Keratinocyte (primary cell): ENCODE data around the gene HLA-B.

Source experiments
- CTCF ChIP-seq, 3 experiments: IDR thresholded peaks in 1 of 3; conservative IDR thresholded peaks in 1 of 3; optimal IDR thresholded peaks in 1 of 3; 2 replicates in 2 of 3; 3 replicates in 1 of 3; pipeline versions ENCODE3 to v1.5.1; 2011; ENCODE audit warnings: low read length in 3 of 3, mild to moderate bottlenecking in 3 of 3, moderate library complexity in 2 of 3, control low read depth in 1 of 3, inconsistent platforms in 1 of 3; ENCODE audit not compliant: insufficient read depth in 2 of 3; ENCODE audit errors: extremely low read depth in 1 of 3
- EZH2 ChIP-seq: IDR thresholded peaks from one replicate; pipeline ENCODE4 v1.6.1; 2012; ENCODE audit warnings: inconsistent platforms, mild to moderate bottlenecking, low read length, moderate library complexity

GRCh38 chr6:31352310-31352682, 4.7 kb downstream of the HLA-B start:
- TF ChIP-seq CTCF (optimal IDR thresholded peaks at IDR 0.05 in 1 of 3, IDR thresholded peaks at IDR 0.05 in 1 of 3, conservative IDR thresholded peaks at IDR 0.05 in 1 of 3; ENCODE audit: extremely low read depth in 1 of 3, insufficient read depth in 2 of 3, low read length in 3 of 3) (no peak), EZH2 (no peak)
